COR-L47 (cell line): Measurements from ENCODE around the gene PIGN.

Source experiments
- DNase-seq: peaks from one replicate; lab custom pipeline; 2025; lab: John Stamatoyannopoulos, UW

Gene PIGN

GRCh38 chr18:62109676-62110075 lies 77.2 kb downstream of the PIGN start:
- no peak for DNase-seq

- no peak for DNase-seq
These were observed 79.0 kb downstream of the PIGN start for GRCh38 chr18:62107881-62108280.

GRCh38 chr18:62106271-62106670 lies 80.6 kb downstream of the PIGN start:
- no peak for DNase-seq

- DNase-seq, result no peak
These were observed 81.5 kb downstream of the PIGN start for GRCh38 chr18:62105376-62105775.

- DNase-seq, result no peak
These were observed 84.6 kb downstream of the PIGN start for GRCh38 chr18:62102221-62102620.

GRCh38 chr18:62101321-62101721 lies 85.5 kb downstream of the PIGN start:
- DNase-seq, result no peak

GRCh38 chr18:62098960-62099359 lies 87.9 kb downstream of the PIGN start:
- DNase-seq, result no peak

DNA sequence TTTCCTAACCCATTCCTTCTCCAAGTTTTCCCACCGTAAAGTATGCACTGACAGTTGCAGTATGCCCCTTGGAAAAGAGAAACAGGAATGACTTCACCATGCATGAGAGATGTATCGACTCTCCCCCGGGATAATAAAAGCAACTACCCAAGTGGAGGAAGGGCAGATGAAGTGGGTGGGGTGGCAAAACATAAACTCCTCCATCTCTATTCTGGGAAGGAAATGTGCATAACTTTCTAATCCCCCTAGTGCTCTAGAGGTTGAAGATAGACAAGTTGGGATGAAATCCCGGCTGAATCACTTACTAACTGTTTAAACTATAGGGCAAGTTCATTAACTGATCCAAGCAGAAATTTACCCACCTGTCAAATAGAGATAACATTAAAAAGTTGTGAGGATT lies 89.2 kb downstream of the PIGN start:
- no peak for DNase-seq

GRCh38 chr18:62091487-62092120 lies 95.3 kb downstream of the PIGN start:
- no peak for DNase-seq

- no peak for DNase-seq
These were observed 97.7 kb downstream of the PIGN start for GRCh38 chr18:62089174-62089573.

DNA sequence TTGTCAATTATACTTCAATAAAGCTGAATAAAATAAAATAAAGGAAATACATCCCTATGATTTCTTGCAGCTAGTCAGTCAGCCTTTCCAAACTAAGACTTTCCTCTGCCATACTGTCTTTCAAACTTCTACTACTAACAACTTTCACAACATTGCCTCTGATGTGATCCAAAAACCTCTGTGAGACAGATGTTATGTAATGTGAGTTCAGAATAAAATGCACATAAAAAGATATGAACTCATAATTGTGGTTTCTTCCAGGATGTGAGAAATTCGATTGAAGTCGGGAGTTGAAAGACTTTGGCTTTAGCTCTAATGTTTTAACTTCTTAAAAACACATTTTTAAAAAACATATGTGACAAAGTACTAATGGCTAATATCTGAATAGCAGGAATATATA lies 98.7 kb downstream of the PIGN start:
- DNase-seq, result no peak

DNA sequence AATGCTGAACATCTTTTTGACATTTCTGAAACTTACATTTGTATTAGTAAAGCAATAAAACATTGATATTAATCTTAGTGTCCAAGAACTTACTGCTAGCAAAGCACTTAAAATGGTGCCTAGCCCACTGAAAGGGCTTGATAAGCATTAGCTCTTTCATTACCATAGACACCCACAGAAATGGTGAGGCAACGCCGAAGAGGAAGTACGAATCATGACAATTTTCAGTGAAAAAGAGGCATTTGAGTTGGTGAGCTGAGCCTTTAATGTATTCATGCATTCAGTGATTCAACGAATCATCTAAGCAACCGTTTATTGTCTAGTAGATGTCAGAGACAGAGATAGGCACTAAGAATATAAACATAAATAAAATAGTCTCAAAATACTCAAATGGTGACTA lies 101.1 kb downstream of the PIGN start:
- DNase-seq, result no peak

DNA sequence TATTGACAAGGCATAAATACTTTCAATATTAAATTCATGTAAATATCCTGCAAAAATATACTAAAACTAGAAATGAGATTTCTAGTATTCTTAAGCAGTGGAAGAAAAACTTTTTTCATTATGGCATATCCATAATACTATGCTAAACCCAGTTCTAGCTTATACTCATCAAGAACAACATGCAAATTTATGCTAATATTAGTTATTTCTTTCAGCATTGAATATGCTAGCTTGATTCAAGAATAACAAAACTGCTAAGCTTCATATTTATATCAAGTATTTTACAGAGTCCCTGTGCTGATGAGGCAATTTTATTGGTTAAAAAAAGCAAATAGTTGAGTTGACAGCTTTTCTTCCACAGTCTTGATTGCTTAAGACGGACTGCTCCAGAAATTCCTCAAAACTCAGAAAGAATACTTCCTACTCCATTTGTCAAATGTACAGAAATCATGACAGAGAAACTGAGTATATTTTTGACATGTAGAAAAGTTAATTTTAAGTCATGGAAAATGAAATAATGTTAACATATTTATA lies 105.0 kb downstream of the PIGN start:
- no peak for DNase-seq

- no peak for DNase-seq
These were observed 105.6 kb downstream of the PIGN start for GRCh38 chr18:62081248-62081647.

GRCh38 chr18:62080172-62080900 lies 106.5 kb downstream of the PIGN start:
- DNase-seq, result no peak

GRCh38 chr18:62073461-62074281 lies 113.2 kb downstream of the PIGN start:
- no peak for DNase-seq

- DNase-seq, result no peak
These were observed 114.5 kb downstream of the PIGN start for GRCh38 chr18:62072370-62072769.

GRCh38 chr18:62071071-62071470 lies 115.8 kb downstream of the PIGN start:
- DNase-seq, result no peak

DNA sequence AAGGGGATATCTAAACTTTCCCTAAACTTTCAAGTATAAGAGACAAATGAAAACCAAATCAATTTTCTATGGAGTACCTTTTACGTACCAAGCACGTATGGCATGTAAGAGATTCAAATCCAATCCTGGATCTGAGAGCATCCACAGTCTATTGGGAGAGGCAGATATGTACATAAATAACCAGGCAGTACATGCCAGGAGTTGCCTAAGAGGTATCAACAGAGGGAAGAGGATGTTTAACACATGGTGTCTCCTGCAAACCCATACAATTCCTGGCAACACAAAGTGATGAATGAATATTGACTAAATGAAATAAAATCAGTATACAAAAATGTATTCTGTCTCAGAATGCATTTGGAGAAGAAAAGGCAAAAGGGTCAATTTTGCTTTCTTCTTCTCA lies 116.6 kb downstream of the PIGN start:
- DNase-seq, result no peak

DNA sequence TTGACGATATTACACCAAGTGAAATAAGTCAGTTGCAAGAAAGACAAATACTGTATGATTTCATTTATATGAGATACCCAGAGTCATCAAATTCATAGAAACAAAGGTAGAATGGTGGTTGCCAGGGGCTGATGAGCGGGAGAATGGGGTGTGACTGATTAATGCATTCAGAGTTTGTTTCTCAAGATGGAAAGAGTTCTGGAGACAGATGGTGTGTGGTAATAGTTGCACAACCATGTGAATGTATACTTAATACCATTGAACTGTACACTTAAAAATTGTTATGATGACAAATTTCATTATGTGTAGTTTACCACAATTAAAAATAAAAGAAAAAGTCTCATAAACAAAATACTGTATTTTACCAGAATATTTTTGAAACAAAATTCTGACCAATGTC lies 117.3 kb downstream of the PIGN start:
- no peak for DNase-seq

DNA sequence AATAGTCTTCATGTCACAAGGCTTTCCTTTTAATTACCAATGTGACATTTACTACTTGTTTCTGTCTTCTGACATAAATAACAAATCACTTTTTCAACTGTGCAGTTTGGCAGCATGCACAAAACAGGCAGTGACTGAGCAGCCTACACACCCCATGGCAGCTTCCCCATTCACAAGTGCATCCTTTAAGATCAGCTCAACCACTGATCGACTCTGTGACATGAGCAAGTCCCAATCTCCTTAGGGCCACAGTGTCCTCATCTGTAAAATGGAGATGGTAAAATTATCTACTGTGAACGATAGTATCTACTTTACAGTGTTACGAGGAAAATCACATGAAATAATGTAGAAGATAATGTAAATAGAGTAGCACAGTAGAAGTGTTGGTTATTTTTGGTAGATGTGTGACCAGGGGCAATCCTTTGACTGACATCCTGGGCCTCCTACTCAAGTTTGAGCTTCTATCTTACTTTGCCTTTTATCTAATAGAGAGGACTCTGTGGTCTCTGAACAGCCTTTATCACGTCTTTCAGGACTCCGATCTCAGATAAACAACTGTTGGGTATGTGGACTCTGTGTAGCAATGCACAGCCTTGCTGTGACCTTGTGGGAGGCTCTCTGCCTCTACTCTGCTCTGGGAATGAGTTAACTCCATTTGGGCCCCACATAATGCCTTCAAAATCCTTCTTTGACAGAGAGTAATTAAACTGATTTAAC lies 120.6 kb downstream of the PIGN start:
- DNase-seq, result no peak

- no peak for DNase-seq
These were observed 122.5 kb downstream of the PIGN start for GRCh38 chr18:62064361-62064760.
